MM.1S (cell line): ENCODE data around the gene C19orf44.
"Not testable (repeated sequence)": the region's sequence is repeated elsewhere in the genome, so short reads cannot be mapped to it uniquely, and the experiment has no call there.

Experiments used
- DNase-seq: peaks from one replicate; pipeline ENCODE4 v3.0.0-alpha.2; 2015
- H2AFZ ChIP-seq: fragments of 300-600 bp; sonication (generic); 2 replicates; pipeline ENCODE4 v1.6.0; 2016; ENCODE audit warnings: antibody characterized with exemption, low read length
- H3F3A ChIP-seq: fragments of 300-600 bp; sonication (generic); 2 replicates; pipeline ENCODE4 v1.6.1; 2016; ENCODE audit warnings: mild to moderate bottlenecking, antibody characterized with exemption, low read length, moderate library complexity, mixed read lengths; ENCODE audit not compliant: insufficient read depth
- H3K27ac ChIP-seq: fragments of 300-600 bp; sonication (generic); 2 replicates; pipeline ENCODE4 v1.5.1; 2016; ENCODE audit warnings: mild to moderate bottlenecking, low read length
- H3K27me3 ChIP-seq: fragments of 300-600 bp; sonication (generic); replicated peaks from 2 replicates; pipeline ENCODE4 v1.6.0; 2016; ENCODE audit warnings: low read length; ENCODE audit not compliant: insufficient read depth
- H3K36me3 ChIP-seq: fragments of 300-600 bp; sonication (generic); replicated peaks from 2 replicates; pipeline ENCODE4 v1.6.1; 2016; ENCODE audit warnings: mild to moderate bottlenecking, low read length, mixed read lengths; ENCODE audit not compliant: insufficient read depth
- H3K4me1 ChIP-seq: fragments of 300-600 bp; sonication (generic); 2 replicates; pipeline ENCODE4 v1.6.1; 2016; ENCODE audit warnings: low read length, mixed read lengths
- H3K4me2 ChIP-seq: fragments of 300-600 bp; sonication (generic); 2 replicates; pipeline ENCODE4 v1.6.0; 2016; ENCODE audit warnings: low read depth, low read length
- H3K4me3 ChIP-seq: fragments of 300-600 bp; sonication (generic); 2 replicates; pipeline ENCODE4 v1.5.1; 2016; ENCODE audit warnings: low read length, mixed read lengths
- H3K79me2 ChIP-seq: fragments of 300-600 bp; sonication (generic); 2 replicates; pipeline ENCODE4 v1.6.1; 2016; ENCODE audit warnings: mixed run types, low read length, mixed read lengths
- H3K9ac ChIP-seq: fragments of 300-600 bp; sonication (generic); 2 replicates; pipeline ENCODE4 v1.6.1; 2016; ENCODE audit warnings: low read length, mixed read lengths
- H3K9me2 ChIP-seq: fragments of 300-600 bp; sonication (generic); replicated peaks from 2 replicates; pipeline ENCODE4 v1.6.1; 2016; ENCODE audit warnings: mild to moderate bottlenecking, low read length, mixed read lengths; ENCODE audit not compliant: insufficient read depth
- H3K9me3 ChIP-seq: fragments of 300-600 bp; sonication (generic); replicated peaks from 2 replicates; pipeline ENCODE4 v1.6.1; 2016; ENCODE audit warnings: mild to moderate bottlenecking, low read length, mixed read lengths; ENCODE audit not compliant: insufficient read depth
- H4K20me1 ChIP-seq: fragments of 300-600 bp; sonication (generic); 2 replicates; pipeline ENCODE4 v1.6.1; 2016; ENCODE audit warnings: mild to moderate bottlenecking, low read length, moderate library complexity, mixed read lengths; ENCODE audit not compliant: insufficient read depth
- CTCF ChIP-seq: fragments of 300-600 bp; sonication (generic); IDR thresholded peaks from 2 replicates; pipeline ENCODE4 v1.5.1; 2016; ENCODE audit warnings: antibody characterized with exemption, low read length, mixed read lengths
- EZH2 ChIP-seq: fragments of 300-600 bp; sonication (generic); optimal IDR thresholded peaks from 2 replicates; pipeline ENCODE3; 2017; ENCODE audit warnings: low read depth, mild to moderate bottlenecking, antibody characterized with exemption, low read length, mixed read lengths
- EZH2phosphoT487 ChIP-seq: fragments of 300-600 bp; sonication (generic); IDR thresholded peaks from 2 replicates; pipeline ENCODE4 v1.6.1; 2018; ENCODE audit warnings: antibody characterized with exemption, low read length

Gene C19orf44

GRCh38 chr19:16497837-16498236, 1.6 kb downstream of the C19orf44 start:
- Histone ChIP-seq H4K20me1 (no peaks in the 10 kb centered on the region), H3K9me2 (no peaks in the 10 kb centered on the region), H3K79me2 (peaks cover 4% of the 10 kb centered on the region; the same call in 1 of the 2 replicates), H3K27me3 (no peaks in the 10 kb centered on the region), H3K4me3 (no peak overlapping the region), H3K4me2 (no peak overlapping the region), H3K4me1 (0 out of 2 replicates have a peak, but pooled peaks cover 3% of the 10 kb centered on the region), H2AFZ (no peak overlapping the region), H3K27ac (no peak overlapping the region), H3K9ac (no peak overlapping the region), H3F3A (no peaks in the 10 kb centered on the region), H3K36me3 (no peaks in the 10 kb centered on the region), H3K9me3 (no peaks in the 10 kb centered on the region)
- no peak for TF ChIP-seq EZH2phosphoT487
- no peak for TF ChIP-seq EZH2
- no peak for TF ChIP-seq CTCF
- no peak for DNase-seq

- no peak overlapping the region for H3K27ac ChIP-seq
Measured at GRCh38 chr19:16504271-16504670, 8.1 kb downstream of the C19orf44 start.

GRCh38 chr19:16506161-16506560, 10.0 kb downstream of the C19orf44 start:
- not testable (repeated sequence) for H3K36me3 ChIP-seq, H3K4me3 ChIP-seq, DNase-seq, H2AFZ ChIP-seq, H3K9me2 ChIP-seq, H3K27ac ChIP-seq, H3K79me2 ChIP-seq, H3K9ac ChIP-seq, H4K20me1 ChIP-seq, H3K27me3 ChIP-seq, H3K9me3 ChIP-seq, H3K4me1 ChIP-seq, H3K4me2 ChIP-seq, H3F3A ChIP-seq

More at GRCh38 chr19:16504271-16504670, 8.1 kb downstream of the C19orf44 start:
- Histone ChIP-seq H3K4me3 (no peak overlapping the region), H3K9me3 (no peaks in the 10 kb centered on the region), H3K36me3 (no peaks in the 10 kb centered on the region), H2AFZ (no peak overlapping the region), H3K9ac (no peak overlapping the region), H3K4me2 (no peak overlapping the region), H3K27me3 (no peaks in the 10 kb centered on the region), H3K79me2 (no peaks in the 10 kb centered on the region), H4K20me1 (no peaks in the 10 kb centered on the region), H3F3A (no peaks in the 10 kb centered on the region), H3K4me1 (no peaks in the 10 kb centered on the region), H3K9me2 (no peaks in the 10 kb centered on the region)
- TF ChIP-seq EZH2phosphoT487 (no peak), EZH2 (no peak)
- no peak for DNase-seq

GRCh38 chr19:16506961-16507360, 10.8 kb downstream of the C19orf44 start:
- no peak overlapping the region for H3K4me3 ChIP-seq
- H3K4me2 ChIP-seq: no peak overlapping the region

More at GRCh38 chr19:16506961-16507360, 10.8 kb downstream of the C19orf44 start:
- Histone ChIP-seq H3K9me3 (no peaks in the 10 kb centered on the region), H4K20me1 (no peaks in the 10 kb centered on the region), H2AFZ (no peak overlapping the region), H3K4me1 (no peaks in the 10 kb centered on the region), H3K36me3 (no peaks in the 10 kb centered on the region), H3K79me2 (no peaks in the 10 kb centered on the region), H3F3A (no peaks in the 10 kb centered on the region), H3K9ac (no peak overlapping the region), H3K9me2 (no peaks in the 10 kb centered on the region), H3K27me3 (no peaks in the 10 kb centered on the region), H3K27ac (no peak overlapping the region)
- TF ChIP-seq EZH2 (no peak), CTCF (no peak), EZH2phosphoT487 (no peak)
- DNase-seq: no peak
